ENCODE measurements around the gene ACSBG1. TPM values are rescaled to one million over a fixed set of nuclear protein-coding genes. Genes with fewer than 3 reads are reported as not detected.

Gene ACSBG1
- polyA plus RNA-seq, 1 experiment: not detected

DNA sequence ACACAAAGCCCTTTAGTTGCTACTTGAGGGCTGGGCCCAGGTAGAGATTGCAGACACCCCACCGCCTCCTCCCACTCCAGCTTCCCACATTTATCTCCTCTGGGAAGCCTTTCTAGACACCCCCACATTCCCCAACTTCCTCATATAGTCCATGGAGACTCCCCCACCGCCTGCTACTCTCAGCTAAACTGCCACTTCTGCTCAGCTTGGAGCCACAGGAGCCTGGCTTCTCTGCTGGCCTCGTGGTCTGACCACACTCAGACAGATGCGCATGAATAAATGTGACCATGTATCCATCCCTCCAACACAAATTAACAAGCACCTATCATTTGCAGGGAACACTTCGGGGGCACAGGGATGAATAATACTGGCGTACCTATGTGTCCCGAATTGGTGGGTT is 10.5 kb upstream of the ACSBG1 start:
- no peak overlapping the region for H3K4me3 ChIP-seq (ENCODE audit: low read depth, low read length)
- TF ChIP-seq, protein P1, sequence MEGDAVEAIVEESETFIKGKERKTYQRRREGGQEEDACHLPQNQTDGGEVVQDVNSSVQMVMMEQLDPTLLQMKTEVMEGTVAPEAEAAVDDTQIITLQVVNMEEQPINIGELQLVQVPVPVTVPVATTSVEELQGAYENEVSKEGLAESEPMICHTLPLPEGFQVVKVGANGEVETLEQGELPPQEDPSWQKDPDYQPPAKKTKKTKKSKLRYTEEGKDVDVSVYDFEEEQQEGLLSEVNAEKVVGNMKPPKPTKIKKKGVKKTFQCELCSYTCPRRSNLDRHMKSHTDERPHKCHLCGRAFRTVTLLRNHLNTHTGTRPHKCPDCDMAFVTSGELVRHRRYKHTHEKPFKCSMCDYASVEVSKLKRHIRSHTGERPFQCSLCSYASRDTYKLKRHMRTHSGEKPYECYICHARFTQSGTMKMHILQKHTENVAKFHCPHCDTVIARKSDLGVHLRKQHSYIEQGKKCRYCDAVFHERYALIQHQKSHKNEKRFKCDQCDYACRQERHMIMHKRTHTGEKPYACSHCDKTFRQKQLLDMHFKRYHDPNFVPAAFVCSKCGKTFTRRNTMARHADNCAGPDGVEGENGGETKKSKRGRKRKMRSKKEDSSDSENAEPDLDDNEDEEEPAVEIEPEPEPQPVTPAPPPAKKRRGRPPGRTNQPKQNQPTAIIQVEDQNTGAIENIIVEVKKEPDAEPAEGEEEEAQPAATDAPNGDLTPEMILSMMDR (IDR thresholded peaks at IDR 0.05; ENCODE audit: low read depth, low read length): no peak
- H3K9me3 ChIP-seq (ENCODE audit: control insufficient read depth, insufficient read depth, low read length): no peaks in the 10 kb centered on the region
- POLR2A ChIA-PET: no interaction called here
- no peak overlapping the region for H3K27ac ChIP-seq (ENCODE audit: low read depth, low read length)
- no peak for DNase-seq (ENCODE audit: low read depth, low spot score)
- peaks cover 12% of the 10 kb centered on the region for H3K27me3 ChIP-seq (ENCODE audit: control insufficient read depth, insufficient read depth, low read length)
- CTCF ChIA-PET: interaction anchor here (0.9 to 7.5 kb wide), 2 partner anchors 68 to 134 kb away, joined by 5 to 157 read pairs; no protein-coding TSS in a partner anchor

DNA sequence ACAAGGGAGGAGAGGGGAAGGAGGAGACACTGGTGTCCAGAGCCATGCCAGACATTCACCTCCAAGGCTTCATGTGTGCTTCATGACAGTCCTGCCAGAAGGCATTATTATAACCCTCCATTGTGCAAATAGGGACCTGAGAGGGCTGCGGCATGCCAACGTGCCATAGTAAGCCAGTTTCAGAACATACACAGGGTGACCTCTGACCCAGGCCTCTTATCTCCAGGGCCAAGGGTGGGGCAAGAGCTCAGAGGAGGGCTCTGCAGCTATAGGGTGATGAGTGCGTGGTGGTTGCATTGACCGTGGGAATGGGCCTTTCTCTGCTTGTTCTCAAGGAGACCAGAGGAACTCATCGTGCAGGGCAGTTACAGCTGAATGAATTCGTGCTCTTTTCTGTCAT is 9.7 kb upstream of the ACSBG1 start:
- POLR2A ChIA-PET: interaction anchor here (0.6 kb wide), 1 partner anchor 95 kb away, joined by 5 read pairs; the partner anchor contains the start of gene IDH3A

DNA sequence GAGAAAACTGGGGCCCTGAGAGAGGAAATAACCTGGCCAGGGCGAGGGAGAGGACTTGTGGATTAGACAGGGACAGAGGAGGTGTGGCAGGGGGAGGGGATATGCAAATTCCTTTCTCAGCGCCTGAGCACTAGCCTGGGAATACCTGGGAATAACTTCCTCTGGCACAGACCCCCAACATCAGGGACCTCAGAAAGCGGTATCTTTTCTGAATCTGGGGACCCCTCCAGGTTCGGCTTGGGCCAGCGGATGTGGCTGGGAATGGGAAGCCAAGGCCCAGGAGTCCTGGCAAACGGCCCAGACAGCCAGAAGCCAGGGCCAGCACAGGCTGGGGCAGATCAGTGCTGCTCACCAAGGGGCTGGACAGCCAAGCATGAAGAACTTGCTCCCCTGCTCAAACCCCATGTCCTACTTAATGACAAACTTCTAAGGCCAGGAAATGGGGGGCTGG is 9.2 kb upstream of the ACSBG1 start:
- no peak for DNase-seq (ENCODE audit: low read depth, low spot score)
- TF ChIP-seq, protein P1 (IDR thresholded peaks at IDR 0.05; ENCODE audit: low read depth, low read length): no peak

More for the DNA sequence above, 9.7 kb upstream of the ACSBG1 start:
- no peak overlapping the region for H3K27ac ChIP-seq (ENCODE audit: low read depth, low read length)
- no peaks in the 10 kb centered on the region for H3K9me3 ChIP-seq (ENCODE audit: control insufficient read depth, insufficient read depth, low read length)
- no peak overlapping the region for H3K4me3 ChIP-seq (ENCODE audit: low read depth, low read length)
- no peak for DNase-seq (ENCODE audit: low read depth, low spot score)
- CTCF ChIA-PET: interaction anchor here (0.6 to 7.5 kb wide), 2 partner anchors 113 to 133 kb away, joined by 3 to 157 read pairs; partner anchors contain the start of gene CIB2
- TF ChIP-seq, protein P1 (IDR thresholded peaks at IDR 0.05; ENCODE audit: low read depth, low read length): no peak
- H3K27me3 ChIP-seq (ENCODE audit: control insufficient read depth, insufficient read depth, low read length): peaks cover 8% of the 10 kb centered on the region

DNA sequence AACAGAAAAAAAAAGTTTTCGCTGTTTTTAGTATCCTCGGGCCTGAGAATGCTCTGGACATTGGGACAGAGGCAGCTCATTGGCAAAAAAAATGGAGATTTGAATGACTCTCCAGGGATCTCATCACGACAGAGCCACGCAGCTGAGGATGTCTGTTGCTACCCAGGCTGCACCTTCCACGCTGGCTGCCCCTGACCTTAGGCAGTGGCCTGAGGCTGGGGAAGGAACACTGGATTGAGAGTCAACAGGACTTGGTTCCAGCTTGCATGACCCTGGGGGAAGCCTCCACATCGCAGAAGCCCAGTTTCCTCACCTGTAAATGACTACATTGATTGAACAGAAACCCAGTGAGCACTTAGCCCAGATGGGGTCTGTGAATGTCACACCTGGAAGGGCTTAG is 8.7 kb upstream of the ACSBG1 start:
- CTCF ChIA-PET: interaction anchor here (0.8 to 7.5 kb wide), 8 partner anchors 18 to 284 kb away, joined by 3 to 157 read pairs (median 16); no protein-coding TSS in a partner anchor
- Histone ChIP-seq H3K4me3 (ENCODE audit: low read depth, low read length) (no peak overlapping the region), H3K9me3 (ENCODE audit: control insufficient read depth, insufficient read depth, low read length) (no peaks in the 10 kb centered on the region), H3K27me3 (ENCODE audit: control insufficient read depth, insufficient read depth, low read length) (peaks cover 10% of the 10 kb centered on the region), H3K27ac (ENCODE audit: low read depth, low read length) (no peak overlapping the region)
- no peak for DNase-seq (ENCODE audit: low read depth, low spot score)
- TF ChIP-seq, protein P1 (IDR thresholded peaks at IDR 0.05; ENCODE audit: low read depth, low read length): no peak
- POLR2A ChIA-PET: no interaction called here

More for the DNA sequence above, 9.2 kb upstream of the ACSBG1 start:
- CTCF ChIA-PET: interaction anchor here (7.5 kb wide), 1 partner anchor 132 kb away, joined by 157 read pairs; no protein-coding TSS in a partner anchor
- Histone ChIP-seq H3K27ac (ENCODE audit: low read depth, low read length) (no peak overlapping the region), H3K27me3 (ENCODE audit: control insufficient read depth, insufficient read depth, low read length) (peaks cover 9% of the 10 kb centered on the region), H3K4me3 (ENCODE audit: low read depth, low read length) (no peak overlapping the region), H3K9me3 (ENCODE audit: control insufficient read depth, insufficient read depth, low read length) (no peaks in the 10 kb centered on the region)
- POLR2A ChIA-PET: no interaction called here

DNA sequence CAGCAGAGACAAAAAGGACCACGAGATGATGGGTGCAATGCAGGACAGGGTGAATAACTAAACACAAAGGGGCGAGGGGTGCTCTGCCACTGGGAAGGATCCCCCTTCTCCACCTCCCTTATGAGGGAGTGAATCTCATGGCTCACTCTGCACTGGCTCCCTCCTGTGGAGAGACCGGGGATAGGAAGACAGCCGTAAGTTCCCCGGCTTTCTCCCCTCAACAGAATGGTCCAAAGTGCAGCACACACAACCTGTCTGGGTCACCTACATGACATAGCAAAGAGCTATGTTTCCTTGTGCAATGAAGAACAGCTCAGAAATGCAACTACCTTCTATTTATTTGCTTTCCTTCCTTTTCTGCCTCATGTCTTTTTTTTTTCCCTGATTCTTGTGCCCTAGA is 7.8 kb upstream of the ACSBG1 start:
- ChIA-PET POLR2A (interaction anchor here (0.6 kb wide), 1 partner anchor 237 kb away, joined by 6 read pairs; no protein-coding TSS in a partner anchor), CTCF (interaction anchor here (0.8 to 7.5 kb wide), 11 partner anchors 19 to 283 kb away, joined by 3 to 157 read pairs (median 25); partner anchors contain the start of gene CIB2)

More for the DNA sequence above, 7.8 kb upstream of the ACSBG1 start:
- TF ChIP-seq, protein P1 (IDR thresholded peaks at IDR 0.05; ENCODE audit: low read depth, low read length): peak; percentile 52
- DNase-seq (ENCODE audit: low read depth, low spot score): no peak
- Histone ChIP-seq H3K4me3 (ENCODE audit: low read depth, low read length) (no peak overlapping the region), H3K27ac (ENCODE audit: low read depth, low read length) (no peak overlapping the region), H3K9me3 (ENCODE audit: control insufficient read depth, insufficient read depth, low read length) (no peaks in the 10 kb centered on the region), H3K27me3 (ENCODE audit: control insufficient read depth, insufficient read depth, low read length) (peaks cover 12% of the 10 kb centered on the region)
